NCI-H510A treated with DMSO at 0.1 percent for 48 hours (cell line): ENCODE data around the gene FRMD8.
"Not testable (repeated sequence)": the region's sequence is repeated elsewhere in the genome, so short reads cannot be mapped to it uniquely, and the experiment has no call there.

Source experiments
- DNase-seq: peaks from one replicate; lab custom pipeline; 2025; lab: John Stamatoyannopoulos, UW

Gene FRMD8

DNA sequence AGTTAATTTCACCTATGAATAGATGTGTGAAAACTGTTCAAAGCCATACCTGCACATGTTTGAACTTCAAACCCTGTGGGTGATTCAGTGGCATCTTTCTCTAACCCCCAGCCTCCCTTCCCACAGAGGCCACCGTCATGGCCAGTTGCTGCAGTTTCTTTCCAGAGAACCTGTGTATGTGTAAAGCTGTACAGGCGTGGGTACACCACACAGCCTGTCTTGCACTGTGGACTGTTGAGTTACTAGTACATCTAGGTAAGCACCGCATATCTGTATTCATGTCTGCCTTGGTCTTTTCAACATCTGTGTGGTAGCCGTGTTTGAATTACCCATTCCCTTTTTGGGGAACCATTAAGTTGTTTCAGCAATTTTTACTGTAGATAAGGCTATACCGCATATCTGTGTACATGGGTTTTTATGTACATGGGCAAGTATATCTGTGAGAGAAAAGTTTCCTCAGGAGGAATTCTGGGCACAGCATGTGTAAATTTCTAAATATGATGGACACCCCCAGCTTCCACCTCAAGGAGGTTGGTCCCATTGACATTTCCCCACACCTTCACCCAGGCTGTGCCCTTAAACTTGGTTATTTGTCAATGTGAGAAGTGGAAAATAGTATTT lies 50.1 kb downstream of the FRMD8 start:
- no peak for DNase-seq

DNA sequence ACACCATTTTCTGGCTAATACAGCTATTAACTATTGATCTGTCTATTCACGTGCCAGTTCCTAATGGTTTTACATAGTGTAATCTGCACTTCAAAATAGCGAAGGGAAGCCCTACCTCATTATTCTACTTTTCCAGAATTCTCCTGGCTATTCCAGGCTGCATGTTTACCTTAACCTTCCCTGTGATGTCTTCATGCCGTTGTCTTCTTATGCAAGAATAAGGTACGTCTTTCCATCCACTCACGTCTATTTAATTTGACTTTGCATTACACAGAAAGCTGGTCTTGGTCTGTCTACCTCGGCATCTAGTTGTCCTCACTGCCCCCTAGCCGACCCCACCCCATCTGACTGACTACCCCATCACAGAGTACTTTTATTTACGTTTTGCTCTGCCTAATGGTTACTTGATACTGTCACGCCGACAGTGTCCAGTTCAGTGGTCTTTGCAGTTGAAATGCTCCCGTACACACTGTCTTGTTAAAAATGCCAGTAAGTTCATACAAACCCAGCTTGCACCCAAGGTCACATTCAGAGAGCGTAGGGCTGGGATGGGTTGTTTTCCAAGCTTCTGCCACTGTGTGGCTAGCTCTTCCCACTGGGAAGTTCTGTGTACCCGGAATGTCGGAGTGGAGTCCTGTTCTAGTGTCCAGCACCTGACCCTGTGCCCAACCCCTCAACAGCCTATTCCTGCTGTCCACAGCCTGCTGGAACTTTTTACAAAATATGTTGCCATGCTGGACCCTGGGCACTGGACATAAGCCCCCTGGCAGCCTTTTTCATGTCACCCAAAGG lies 51.2 kb downstream of the FRMD8 start:
- no peak for DNase-seq

DNA sequence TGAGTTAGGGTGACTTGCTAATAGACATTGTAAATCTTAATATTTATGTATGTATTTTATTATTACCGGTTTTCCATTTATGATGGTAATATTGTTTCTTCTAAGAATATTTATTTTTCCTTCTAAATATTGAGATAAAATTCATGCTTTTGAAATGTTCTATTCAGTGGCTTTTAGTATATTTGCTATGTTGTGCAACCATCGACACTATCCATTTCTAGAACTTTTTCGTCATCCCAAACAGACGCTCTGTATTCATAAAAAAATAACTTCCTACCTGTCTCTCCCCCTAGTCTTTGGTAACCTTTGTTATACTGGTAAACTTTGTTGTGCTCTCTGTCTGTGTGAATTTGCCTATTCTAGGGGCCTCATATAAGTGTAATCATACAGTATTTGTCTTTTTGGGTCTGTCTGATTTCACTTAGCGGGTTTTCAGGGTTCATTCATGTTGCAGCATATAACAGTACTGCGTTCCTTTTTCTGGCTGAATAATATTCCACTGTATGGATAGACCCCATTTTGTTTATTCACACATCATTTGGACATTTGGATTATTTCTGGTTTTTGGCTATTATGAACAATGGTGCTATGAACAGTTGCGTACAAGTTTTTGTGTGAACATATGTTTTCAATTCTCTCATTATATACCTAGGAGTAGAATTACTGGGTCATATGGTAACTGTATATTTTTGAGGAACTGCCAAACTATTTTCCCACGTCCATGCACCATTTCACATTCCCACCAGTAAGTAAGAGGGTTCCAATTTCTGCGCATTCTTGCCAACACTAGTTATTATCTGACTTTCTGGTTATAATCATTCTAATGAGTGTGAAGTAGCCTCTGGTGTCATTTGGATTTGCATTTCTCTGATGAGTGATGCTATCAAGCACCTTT lies 52.1 kb downstream of the FRMD8 start:
- DNase-seq, result no peak

DNA sequence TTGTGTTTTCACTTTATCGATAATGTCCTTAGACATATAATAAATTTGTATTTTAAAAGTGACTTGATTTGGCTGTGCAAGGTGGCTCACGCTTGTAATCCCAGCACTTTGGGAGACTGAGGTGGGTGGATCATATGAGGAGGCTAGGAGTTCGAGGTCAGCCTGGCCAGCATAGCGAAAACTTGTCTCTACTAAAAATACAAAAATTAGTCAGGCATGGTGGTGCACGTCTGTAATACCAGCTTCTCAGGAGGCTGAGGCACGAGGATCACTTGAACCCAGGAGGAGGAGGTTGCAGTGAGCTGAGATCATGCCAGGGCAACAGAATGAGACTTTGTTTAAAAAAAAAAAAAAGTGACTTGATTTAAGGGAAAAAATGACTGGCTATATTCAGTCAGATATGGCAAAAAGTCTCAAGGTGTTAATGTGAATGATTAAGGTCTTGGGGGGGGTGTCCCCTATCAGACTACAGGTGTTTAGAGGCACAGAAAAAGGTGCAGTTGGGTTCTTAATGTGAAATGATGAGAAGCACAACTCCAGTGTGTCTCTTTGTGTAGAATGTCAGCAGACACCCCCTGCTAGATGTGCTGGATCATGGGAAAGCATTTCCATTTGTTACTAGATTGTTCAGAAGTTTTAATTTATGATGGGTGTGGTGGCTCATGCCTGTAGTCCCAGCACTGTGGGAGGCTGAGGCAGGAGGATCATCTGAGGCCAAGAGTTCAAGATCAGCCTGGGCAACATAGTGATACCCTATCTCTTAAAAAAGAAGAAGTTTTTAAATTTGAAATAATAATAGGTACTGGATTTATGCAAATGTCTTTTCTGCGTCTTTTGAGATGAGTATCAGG lies 53.1 kb downstream of the FRMD8 start:
- DNase-seq, result no peak

DNA sequence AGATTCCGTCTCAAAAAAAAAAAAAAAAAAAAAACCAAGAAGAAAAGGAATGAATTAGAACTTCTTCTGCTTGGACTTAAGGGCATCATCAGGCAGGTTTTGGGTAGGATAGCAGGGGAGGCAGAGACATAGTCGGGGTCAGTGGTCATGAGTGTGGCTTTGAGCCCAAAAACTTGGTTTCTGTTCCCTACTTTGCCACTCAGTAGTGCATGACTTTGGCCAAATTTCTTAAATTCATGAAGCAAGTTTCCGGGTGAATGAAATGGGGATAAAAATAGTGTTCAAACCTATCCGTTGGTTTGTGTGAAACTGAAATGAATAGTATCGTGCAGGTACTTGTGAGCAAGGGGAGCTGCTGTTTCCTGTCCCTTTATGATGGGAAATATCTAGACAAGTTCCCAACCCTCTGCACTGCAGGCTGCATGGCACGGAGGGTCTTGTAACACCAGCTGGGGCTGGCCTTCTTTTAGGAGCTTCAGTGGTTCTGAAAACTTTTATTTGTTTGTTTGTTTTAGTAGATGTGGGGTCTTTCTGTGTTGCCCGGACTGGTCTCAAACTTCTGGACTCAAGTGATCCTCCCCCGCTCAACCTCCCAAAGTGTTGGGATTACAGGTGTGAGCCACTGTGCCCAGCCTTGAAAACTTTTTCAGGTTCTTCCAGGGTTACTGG lies 54.5 kb downstream of the FRMD8 start:
- no peak for DNase-seq

DNA sequence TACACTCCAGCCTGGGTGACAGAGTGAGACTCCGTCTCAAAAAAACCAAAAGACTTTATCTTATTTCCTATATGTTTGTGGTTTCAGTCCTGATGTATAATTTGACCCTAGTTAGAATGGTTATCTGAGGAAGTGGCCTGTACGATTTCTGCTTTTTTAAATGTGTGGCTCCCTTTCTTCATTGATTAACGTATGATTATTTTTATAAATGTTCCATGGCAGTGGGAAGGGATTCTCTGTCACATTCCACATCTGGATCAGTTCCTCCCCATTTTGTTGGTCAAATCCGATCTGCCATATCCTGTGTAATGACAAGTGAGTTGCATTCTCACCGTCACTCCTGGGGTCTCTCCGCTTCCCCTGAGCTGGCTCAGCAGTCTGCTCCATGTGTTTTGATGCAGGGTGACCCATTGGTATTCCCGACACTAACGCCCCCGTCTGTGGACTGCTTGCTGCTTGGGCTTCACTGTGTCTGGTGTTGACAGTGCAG lies 56.5 kb downstream of the FRMD8 start:
- DNase-seq, result no peak

DNA sequence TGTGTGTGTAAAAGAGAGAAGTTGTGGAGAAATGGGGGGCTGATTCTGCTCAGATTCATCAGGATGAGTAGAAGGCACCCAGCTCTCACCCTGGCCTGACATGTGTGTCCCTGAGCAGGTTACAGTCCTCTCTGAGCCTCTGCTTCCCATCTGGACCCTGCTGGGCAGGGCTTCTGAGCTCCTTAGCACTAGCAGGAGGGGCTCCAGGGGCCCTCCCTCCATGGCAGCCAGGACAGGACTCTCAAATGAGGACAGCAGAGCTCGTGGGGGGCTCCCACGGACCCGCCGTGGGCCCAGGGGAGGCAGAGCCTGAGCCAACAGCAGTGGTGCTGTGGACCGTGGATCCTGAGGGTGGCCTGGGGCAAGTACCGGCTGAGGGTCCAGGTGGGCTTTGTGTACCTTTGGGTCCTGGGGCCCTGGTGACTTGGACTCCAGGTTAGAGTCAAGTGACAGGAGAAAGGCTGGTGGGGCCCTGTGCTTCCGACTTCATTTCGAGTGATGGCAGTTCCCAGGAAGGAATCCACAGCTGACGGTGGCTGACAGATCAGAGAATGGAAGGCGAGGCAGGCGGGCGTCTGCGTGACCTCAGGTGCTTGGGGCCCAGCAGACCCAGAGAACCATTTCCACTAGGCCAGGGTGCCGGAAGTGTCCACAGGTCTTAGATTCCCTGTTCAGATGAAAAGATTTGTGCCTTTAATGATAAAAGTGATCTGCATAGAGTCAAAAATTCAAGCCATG lies 58.0 kb downstream of the FRMD8 start:
- no peak for DNase-seq

DNA sequence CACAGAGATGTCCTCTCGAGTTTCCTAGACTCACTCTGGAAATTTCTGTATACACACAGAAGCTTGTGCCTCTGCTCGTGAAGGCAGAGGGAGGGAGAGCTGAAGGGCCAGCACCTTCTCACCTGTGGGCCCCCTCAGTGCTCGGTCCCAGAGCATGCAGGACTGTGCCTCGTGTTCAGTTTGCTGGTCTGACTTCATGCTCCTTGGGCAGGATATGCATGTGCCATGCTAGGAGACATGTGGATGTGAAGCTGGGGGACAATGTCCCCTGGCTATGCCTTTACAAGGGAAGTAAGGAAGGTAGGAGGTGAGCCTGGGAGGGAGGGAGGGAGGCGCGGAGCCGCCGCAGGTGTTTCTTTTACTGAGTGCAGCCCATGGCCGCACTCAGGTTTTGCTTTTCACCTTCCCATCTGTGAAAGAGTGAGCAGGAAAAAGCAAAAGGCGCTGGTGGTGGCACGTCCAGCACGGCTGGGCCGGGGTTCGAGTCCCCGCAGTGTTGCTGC lies 58.7 kb downstream of the FRMD8 start:
- no peak for DNase-seq

DNA sequence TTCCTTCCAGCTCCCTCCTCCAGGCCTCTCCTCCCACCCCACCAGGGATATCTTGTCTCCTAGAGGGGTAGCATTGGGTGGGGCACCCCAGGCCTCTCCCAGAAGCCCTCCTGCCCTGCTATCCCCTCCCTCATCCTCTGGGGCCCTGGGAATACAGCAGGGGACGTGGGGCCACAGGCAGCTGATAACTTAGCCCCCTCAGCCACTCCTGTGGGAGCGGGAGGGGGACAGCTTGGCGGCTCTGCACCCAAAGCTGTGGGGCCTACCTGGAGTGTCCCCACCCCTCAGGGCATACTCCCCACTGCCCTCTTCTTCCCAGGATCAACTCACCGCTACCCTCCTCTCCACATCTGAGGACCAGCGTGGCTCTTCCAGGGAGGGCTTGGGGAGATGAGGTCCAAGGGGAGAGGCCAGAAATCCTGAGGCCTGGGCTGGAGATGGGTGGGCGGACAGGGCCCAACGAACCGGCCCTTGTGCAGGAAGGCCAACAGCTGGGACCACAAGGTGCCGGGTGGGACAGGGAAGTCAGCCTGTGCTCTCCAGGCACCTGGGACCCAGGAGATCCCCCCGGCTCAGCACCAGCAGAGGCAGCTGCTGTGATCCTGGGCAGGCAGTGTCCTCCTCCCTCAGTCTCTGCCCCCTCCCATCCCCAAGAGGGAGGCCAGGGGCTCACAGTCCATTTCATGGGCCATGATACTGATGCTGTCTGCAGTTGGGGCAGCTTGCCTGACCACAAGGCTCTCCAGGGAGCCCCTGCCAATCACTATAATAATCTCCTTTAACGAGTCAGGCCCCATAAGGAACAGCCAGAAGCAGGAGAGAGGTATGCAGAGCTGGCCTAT lies 59.4 kb downstream of the FRMD8 start:
- no peak for DNase-seq

DNA sequence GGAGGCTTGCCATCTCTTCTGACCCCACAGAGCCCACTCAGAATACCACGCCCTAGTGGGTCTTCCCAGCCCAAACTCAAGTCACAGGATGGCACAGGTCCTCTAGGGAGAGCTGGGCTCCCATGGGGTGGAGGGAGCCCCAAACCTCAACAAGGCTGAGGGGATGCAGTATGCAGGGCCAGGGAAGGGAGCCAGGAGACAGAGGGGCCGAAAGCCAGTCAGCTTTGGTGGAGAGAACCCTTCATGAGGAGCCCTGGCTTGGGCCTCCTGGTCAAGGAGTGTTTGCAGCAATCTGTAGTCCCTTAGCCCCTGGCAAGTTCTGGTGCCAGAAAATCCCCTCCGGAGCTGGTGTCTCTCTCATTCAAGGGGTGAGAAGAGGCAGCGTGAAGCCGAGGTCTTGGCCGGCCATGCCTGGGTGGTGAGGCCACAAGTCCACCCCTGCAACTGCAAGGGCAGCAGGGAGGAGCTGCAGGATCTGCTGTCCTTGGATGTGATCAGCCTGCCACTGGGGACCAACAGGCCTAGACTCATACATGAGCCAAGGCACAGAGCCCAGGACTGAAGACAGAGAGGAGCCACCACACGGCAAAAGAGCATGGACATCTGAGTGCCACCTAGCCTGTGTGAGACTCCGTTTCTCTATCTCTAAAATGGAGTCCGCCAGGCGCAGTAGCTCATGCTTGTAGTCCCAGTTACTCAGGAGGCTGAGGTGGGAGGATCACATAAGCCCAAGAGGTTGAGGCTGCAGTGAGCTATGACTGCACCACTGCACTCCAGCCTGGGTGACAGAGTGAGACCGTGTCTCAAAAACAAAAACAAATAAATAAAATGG lies 60.2 kb downstream of the FRMD8 start:
- DNase-seq, result no peak

DNA sequence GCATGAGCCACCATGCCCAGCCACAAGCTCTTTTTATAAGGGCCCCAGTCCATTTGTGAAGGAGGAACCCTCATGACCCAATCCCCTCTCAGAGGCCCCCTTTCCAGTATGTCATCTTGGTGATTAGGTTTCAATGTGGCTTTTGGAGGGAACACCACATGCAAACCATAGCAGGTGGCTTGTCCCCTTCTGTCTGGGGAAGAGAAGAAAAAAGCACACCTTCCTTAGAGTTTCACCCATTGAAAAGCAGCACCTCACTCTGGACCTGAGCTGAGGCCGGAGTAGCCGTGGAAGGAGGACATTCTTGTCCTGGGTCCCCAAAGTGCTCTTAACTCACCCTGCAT lies 61.6 kb downstream of the FRMD8 start:
- no peak for DNase-seq

DNA sequence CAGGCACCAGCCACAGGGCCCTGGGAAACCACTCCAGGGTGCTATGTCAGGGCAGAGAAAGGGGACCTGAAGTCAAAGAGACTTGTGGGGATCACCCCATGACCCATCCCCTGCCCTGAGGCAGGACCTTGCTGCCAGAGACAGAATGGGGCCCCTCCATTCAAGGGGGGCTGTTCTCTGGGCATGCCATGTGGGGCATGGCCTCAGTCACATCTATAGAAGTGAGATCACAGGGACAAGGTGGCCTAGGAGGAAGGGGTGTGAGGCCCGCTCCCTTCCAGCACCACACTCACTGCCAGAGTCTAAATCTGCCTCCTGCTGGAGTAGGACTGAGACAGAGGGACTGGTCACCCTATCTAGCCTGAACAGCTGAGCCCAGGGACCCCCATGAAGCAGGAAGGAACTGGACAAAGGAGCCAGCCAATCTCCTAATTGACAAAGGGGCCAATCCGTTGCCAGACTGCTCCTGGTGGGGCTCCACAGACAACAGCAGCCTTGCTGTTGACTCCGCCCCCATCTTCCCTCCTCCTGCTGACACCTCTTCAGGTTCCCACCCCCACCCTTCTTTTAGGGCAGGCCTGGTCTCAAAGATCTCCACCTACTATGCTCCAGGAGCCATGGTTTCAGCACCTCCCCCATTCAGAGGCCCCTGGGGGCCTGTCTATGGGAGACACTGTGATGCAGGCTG lies 62.1 kb downstream of the FRMD8 start:
- DNase-seq, result no peak

DNA sequence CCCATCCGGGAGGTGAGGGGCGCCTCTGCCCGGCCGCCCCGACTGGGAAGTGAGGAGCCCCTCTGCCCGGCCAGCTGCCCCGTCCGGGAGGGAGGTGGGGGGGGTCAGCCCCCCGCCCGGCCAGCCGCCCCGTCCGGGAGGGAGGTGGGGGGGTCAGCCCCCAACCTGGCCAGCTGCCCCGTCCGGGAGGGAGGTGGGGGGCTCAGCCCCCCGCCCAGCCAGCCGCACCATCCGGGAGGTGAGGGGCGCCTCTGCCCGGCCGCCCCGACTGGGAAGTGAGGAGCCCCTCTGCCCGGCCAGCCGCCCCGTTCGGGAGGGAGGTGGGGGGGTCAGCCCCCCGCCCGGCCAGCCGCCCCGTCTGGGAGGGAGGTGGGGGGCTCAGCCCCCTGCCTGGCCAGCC lies 64.9 kb downstream of the FRMD8 start:
- not testable (repeated sequence) for DNase-seq

DNA sequence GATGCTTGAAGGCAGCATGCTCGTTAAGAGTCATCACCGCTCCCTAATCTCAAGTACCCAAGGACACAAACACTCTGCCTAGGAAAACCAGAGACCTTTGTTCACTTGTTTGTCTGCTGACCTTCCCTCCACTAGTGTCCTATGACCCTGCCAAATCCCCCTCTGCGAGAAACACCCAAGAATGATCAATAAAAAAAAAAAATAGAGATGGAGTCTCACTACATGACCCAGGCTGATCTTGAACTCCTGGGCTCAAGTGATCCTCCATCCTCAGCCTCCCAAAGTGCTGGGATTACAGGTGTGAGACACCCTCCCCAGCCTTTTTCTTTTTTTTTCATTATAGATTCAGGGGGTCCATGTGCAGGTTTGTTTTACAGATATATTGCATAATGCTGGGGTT lies 65.8 kb downstream of the FRMD8 start:
- not testable (repeated sequence) for DNase-seq

DNA sequence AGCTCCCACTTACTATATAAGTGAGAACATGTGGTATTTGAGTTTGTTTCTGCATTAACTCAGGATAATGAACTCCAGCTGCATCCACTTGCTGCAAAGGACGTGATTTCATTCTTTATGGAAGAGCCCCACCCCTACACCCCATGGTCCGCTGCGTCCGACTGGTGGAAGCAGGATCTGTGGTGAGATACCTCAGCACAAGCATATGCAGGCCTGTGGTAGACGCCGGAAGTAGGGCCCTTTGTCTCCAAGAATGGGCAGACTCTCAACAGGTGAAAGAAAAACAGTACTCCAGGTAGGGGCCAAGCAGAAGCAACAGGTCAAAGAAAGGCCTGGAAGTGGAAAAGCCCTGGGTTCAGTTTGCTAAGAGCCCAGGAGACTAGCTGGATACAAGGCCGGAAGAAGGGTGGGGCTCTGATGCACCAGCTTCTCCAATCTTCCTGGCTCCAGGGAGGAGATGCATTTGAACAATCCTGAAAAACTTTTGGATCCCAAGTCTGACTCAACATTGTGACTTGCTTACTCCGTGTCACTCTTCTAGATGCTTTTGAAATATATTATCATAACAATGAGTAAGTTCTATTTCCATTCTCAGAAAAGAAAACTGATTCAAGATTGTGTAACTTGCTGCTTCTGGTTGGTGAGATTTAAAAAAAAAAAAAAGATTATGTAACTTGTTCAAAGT lies 66.5 kb downstream of the FRMD8 start:
- peak; percentile 71 for DNase-seq

DNA sequence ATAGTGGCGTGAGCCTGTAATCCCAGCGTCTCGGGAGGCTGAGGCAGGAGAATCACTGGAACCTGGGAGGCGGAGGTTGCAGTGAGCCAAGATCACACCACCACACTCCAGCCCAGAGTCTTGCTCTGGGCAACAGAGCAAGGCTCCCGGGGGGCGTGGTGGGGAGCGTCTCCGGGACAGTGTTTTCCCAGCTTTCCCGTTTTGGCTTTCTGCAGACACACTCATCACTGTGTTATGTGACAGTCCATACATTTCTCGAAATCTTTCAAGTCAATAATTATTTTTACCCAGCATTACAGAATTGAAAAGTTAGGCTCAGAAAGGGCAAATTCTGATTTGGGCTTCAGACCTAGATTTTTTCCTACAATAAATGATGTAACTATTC lies 67.9 kb downstream of the FRMD8 start:
- no peak for DNase-seq
